SK-N-SH (cell line): ENCODE results near the gene DGKI.

Experiments used
- EP300 ChIP-seq, 2 experiments: IDR thresholded peaks; 2 replicates each; pipeline versions ENCODE4 v1.4.0 to v1.6.1; 2012; ENCODE audit warnings: borderline replicate concordance in 1 of 2, low read depth in 1 of 2, low read length in 1 of 2
- EZH2phosphoT487 ChIP-seq: fragments of 200-600 bp; sonication (generic); IDR thresholded peaks from 2 replicates; pipeline ENCODE4 v1.6.1; 2017; ENCODE audit warnings: low read depth, mixed run types, mild to moderate bottlenecking, antibody characterized with exemption, moderate library complexity, borderline replicate concordance
- GABPA ChIP-seq: IDR thresholded peaks from 2 replicates; pipeline ENCODE4 v1.4.0; 2012; ENCODE audit warnings: low read depth, mild to moderate bottlenecking
- JUND ChIP-seq: IDR thresholded peaks from 2 replicates; pipeline ENCODE4 v1.4.0; 2012
- POLR2AphosphoS5 ChIP-seq: IDR thresholded peaks from 2 replicates; pipeline ENCODE4 v1.6.1; 2012; ENCODE audit warnings: low read depth, low read length
- SIN3A ChIP-seq: IDR thresholded peaks from 2 replicates; pipeline ENCODE4 v1.6.1; 2012; ENCODE audit warnings: low read depth, mild to moderate bottlenecking, low read length, moderate library complexity, borderline replicate concordance
- TAF1 ChIP-seq: IDR thresholded peaks from 2 replicates; pipeline ENCODE4 v1.6.1; 2012; ENCODE audit warnings: low read depth, mild to moderate bottlenecking, low read length, moderate library complexity, borderline replicate concordance
- YY1 ChIP-seq: IDR thresholded peaks from 2 replicates; pipeline ENCODE4 v1.4.0; 2012; ENCODE audit warnings: low read depth, mild to moderate bottlenecking
- TF ChIP-seq, protein P1 (sequence below): fragments of 200-600 bp; sonication (generic); IDR thresholded peaks from 2 replicates; pipeline ENCODE4 v1.6.1; 2017; ENCODE audit warnings: antibody characterized with exemption, mild to moderate bottlenecking, moderate library complexity
- TF ChIP-seq, protein P2 (sequence below): IDR thresholded peaks from 2 replicates; pipeline ENCODE4 v1.6.1; 2012; ENCODE audit warnings: mild to moderate bottlenecking, low read depth, low read length, moderate library complexity

GRCh38 chr7:137544453-137545058 is 302.2 kb downstream of the DGKI start:
- TF ChIP-seq JUND: no peak
- no peak for TF ChIP-seq EZH2phosphoT487
- TF ChIP-seq, protein P1, sequence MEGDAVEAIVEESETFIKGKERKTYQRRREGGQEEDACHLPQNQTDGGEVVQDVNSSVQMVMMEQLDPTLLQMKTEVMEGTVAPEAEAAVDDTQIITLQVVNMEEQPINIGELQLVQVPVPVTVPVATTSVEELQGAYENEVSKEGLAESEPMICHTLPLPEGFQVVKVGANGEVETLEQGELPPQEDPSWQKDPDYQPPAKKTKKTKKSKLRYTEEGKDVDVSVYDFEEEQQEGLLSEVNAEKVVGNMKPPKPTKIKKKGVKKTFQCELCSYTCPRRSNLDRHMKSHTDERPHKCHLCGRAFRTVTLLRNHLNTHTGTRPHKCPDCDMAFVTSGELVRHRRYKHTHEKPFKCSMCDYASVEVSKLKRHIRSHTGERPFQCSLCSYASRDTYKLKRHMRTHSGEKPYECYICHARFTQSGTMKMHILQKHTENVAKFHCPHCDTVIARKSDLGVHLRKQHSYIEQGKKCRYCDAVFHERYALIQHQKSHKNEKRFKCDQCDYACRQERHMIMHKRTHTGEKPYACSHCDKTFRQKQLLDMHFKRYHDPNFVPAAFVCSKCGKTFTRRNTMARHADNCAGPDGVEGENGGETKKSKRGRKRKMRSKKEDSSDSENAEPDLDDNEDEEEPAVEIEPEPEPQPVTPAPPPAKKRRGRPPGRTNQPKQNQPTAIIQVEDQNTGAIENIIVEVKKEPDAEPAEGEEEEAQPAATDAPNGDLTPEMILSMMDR: no peak
- TF ChIP-seq EP300 (IDR thresholded peaks at IDR 0.05; ENCODE audit: borderline replicate concordance in 1 of 2, low read depth in 1 of 2, low read length in 1 of 2): peak in 1 of 2 experiments; percentile 10; a peak in 1 of 4 replicates
- no peak for TF ChIP-seq YY1
- TF ChIP-seq, protein P2, sequence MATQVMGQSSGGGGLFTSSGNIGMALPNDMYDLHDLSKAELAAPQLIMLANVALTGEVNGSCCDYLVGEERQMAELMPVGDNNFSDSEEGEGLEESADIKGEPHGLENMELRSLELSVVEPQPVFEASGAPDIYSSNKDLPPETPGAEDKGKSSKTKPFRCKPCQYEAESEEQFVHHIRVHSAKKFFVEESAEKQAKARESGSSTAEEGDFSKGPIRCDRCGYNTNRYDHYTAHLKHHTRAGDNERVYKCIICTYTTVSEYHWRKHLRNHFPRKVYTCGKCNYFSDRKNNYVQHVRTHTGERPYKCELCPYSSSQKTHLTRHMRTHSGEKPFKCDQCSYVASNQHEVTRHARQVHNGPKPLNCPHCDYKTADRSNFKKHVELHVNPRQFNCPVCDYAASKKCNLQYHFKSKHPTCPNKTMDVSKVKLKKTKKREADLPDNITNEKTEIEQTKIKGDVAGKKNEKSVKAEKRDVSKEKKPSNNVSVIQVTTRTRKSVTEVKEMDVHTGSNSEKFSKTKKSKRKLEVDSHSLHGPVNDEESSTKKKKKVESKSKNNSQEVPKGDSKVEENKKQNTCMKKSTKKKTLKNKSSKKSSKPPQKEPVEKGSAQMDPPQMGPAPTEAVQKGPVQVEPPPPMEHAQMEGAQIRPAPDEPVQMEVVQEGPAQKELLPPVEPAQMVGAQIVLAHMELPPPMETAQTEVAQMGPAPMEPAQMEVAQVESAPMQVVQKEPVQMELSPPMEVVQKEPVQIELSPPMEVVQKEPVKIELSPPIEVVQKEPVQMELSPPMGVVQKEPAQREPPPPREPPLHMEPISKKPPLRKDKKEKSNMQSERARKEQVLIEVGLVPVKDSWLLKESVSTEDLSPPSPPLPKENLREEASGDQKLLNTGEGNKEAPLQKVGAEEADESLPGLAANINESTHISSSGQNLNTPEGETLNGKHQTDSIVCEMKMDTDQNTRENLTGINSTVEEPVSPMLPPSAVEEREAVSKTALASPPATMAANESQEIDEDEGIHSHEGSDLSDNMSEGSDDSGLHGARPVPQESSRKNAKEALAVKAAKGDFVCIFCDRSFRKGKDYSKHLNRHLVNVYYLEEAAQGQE: no peak
- no peak for TF ChIP-seq POLR2AphosphoS5
- TF ChIP-seq SIN3A: no peak
- TF ChIP-seq GABPA: no peak
- no peak for TF ChIP-seq TAF1
